ENCODE measurements around the gene MAN1C1.

GRCh38 chr1:25831569-25832196, 215.1 kb downstream of the MAN1C1 start:
- TF ChIP-seq CTCF (IDR thresholded peaks at IDR 0.05) (no peak), POLR2A (IDR thresholded peaks at IDR 0.05) (no peak)

All from uterus (tissue), 2 donors.